RWPE2 (cell line): ENCODE data around the gene DEXI.
A peak's percentile ranks its signal among the peaks of the same experiment; 100 is the strongest.

Source experiments
- ATAC-seq: fragments of 200-7000 bp; cut with Tn5 transposase; 3 replicates; pipeline ENCODE4 v1.9.1; 2021; ENCODE audit warnings: low read depth
- DNase-seq: peaks from one replicate; pipeline ENCODE4 v3.0.0-alpha.2; 2020; ENCODE audit warnings: low spot score
- H3K27ac ChIP-seq: fragments of 450-650 bp; 2 replicates; pipeline ENCODE4 v1.5.1; 2017; ENCODE audit warnings: mild to moderate bottlenecking; ENCODE audit not compliant: poor library complexity, severe bottlenecking
- H3K27me3 ChIP-seq: fragments of 250-450 bp; sonication (Bioruptor Pico); 2 replicates; pipeline ENCODE4 v1.5.1; 2021; ENCODE audit warnings: mild to moderate bottlenecking, moderate library complexity; ENCODE audit not compliant: insufficient read depth, poor library complexity, severe bottlenecking
- H3K36me3 ChIP-seq: fragments of 250-450 bp; sonication (Bioruptor Pico); 2 replicates; pipeline ENCODE4 v1.5.1; 2020; ENCODE audit warnings: low read depth, mild to moderate bottlenecking, moderate library complexity
- H3K4me1 ChIP-seq: fragments of 250-450 bp; sonication (Bioruptor Pico); 2 replicates; pipeline ENCODE4 v1.5.1; 2021; ENCODE audit warnings: mild to moderate bottlenecking, moderate library complexity; ENCODE audit not compliant: insufficient read depth, poor library complexity, severe bottlenecking
- H3K4me3 ChIP-seq: fragments of 250-450 bp; sonication (Bioruptor Pico); 2 replicates; pipeline ENCODE4 v1.5.1; 2021; ENCODE audit warnings: mild to moderate bottlenecking, moderate library complexity; ENCODE audit not compliant: severe bottlenecking
- H3K9me3 ChIP-seq: fragments of 250-450 bp; sonication (Bioruptor Pico); 2 replicates; pipeline ENCODE4 v1.5.1; 2021; ENCODE audit warnings: mild to moderate bottlenecking, moderate library complexity; ENCODE audit not compliant: severe bottlenecking
- CTCF ChIP-seq: fragments of 450-650 bp; IDR thresholded peaks from one replicate; pipeline ENCODE4 v1.5.1; 2017; ENCODE audit warnings: mild to moderate bottlenecking, moderate library complexity; ENCODE audit not compliant: poor library complexity, severe bottlenecking

Gene DEXI

DNA sequence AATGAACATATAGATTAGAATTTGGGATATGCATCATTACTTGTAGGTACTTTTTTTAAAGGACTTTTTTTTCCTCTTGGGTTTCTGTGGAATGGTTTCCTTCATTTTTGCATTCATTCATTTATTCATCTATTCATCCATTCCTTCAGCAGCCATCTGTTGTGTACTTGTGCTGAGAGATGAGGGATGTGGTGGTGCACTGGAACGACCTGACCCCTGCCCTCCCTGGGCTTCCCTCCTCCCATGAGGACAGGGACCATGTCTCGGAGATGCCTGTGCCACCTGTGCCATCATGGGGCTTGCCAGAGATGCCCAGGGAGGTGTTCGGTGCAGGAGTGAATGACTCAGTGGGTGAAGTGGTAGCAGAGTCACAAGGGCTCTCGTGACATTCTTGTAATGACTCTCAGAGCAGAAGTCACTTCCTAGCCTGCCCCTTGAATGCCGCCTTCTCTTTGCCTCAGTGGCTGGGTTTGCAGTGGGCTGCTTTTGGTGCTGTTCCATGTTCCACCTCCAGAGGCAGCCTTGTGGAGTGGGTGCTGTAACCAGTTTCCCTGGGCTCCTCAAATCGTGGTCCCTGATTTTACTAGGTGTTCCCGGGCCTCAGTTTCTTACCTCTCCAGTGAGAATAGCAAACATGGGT lies 46.0 kb upstream of the DEXI start:
- Histone ChIP-seq H3K9me3 (no peaks in the 10 kb centered on the region), H3K4me3 (no peak overlapping the region), H3K27ac (no peak overlapping the region), H3K4me1 (peaks cover 20% of the 10 kb centered on the region), H3K36me3 (peaks cover 4% of the 10 kb centered on the region), H3K27me3 (no peaks in the 10 kb centered on the region)
- ATAC-seq (no peak), DNase-seq (no peak)
- peak; percentile 33 for TF ChIP-seq CTCF

DNA sequence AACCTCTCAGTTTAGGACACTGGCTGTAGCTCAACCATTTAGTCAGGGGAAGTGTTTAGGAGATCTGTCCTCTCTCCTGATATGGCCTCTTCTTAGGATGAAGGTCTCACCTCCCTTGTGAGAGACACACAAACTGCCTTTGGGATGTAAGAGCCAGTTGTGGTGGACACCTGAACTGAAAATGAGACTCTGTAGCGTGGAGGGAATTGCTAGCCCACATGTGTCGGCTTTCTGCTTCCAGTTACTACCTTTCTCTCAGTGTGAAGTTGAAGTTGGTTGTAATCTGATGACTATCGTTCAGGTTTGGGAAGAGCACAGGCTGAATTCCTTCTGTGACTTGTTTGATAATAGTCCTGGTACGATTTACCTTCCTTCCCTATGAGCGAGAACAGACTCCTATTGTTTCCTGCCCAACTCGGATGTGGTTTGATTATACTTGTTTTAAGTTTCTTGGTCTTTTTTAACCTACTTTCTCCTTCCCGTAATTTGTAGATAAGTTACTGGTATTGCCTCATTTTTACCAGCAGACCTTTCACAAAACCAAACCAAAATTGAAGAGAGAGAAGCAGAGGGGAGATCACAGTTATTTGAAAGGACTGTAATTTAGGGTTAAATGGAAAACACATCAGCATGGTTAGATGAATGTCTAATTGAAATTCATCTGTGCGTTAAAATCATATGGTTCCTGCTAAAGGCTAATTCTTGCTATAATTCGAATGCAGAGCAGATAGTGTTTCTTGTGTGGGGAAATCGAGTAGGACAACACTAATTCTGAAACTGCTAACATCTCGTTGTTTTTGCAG lies 45.3 kb upstream of the DEXI start:
- peaks cover 12% of the 10 kb centered on the region for H3K4me1 ChIP-seq
- no peak overlapping the region for H3K27ac ChIP-seq
- H3K27me3 ChIP-seq, result no peaks in the 10 kb centered on the region
- TF ChIP-seq CTCF, result no peak
- H3K9me3 ChIP-seq, result no peaks in the 10 kb centered on the region
- no peak for DNase-seq
- no peak for ATAC-seq
- peaks cover 10% of the 10 kb centered on the region; the same call in 1 of the 2 replicates for H3K36me3 ChIP-seq
- no peak overlapping the region for H3K4me3 ChIP-seq

DNA sequence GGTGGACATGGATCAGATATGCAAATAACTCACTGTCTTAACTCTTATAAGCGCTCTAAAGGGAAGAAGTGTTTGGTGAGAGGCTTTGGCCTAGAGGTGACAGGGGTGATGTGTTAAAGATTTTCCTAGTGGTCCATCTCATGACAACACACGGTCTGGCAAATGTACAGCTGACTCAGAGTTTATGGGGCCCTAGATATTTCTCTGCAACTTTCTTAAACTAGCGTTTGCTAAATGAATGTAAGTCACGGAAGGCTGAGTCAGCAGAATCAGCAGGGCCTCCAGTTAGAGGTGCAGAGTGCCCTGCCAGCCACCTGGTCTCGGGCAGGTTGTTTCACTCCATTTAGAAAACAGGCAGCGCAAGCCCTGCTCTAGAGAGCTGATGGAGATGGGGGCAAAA lies 42.2 kb upstream of the DEXI start:
- DNase-seq, result no peak

DNA sequence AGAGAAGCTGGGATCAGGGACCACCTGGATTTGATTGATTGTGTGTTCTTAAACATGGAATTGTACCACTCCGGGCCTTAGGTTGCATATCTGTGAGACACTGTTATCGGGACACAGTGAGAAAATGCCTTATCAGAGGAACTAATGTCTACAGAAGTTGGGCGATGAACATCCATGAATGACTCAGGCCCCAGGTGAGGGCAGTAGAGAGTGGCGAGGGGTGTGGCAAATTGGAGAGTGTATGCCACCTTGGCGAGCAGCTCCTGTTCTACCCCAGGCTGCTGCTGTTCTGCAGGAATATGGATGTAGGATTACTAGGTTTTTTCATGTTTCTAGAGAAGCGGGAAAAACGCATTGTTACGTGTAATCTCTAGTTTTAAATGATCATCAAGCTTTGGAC lies 40.9 kb upstream of the DEXI start:
- H3K4me3 ChIP-seq, result no peak overlapping the region
- no peaks in the 10 kb centered on the region for H3K27me3 ChIP-seq
- DNase-seq (no peak), ATAC-seq (no peak)
- H3K27ac ChIP-seq, result no peak overlapping the region
- H3K36me3 ChIP-seq, result peaks cover 19% of the 10 kb centered on the region
- peaks cover 12% of the 10 kb centered on the region for H3K4me1 ChIP-seq
- TF ChIP-seq CTCF, result no peak
- no peaks in the 10 kb centered on the region for H3K9me3 ChIP-seq

More for the DNA sequence above, 42.2 kb upstream of the DEXI start:
- Histone ChIP-seq H3K27ac (no peak overlapping the region), H3K4me3 (no peak overlapping the region), H3K36me3 (peaks cover 20% of the 10 kb centered on the region), H3K27me3 (no peaks in the 10 kb centered on the region), H3K9me3 (no peaks in the 10 kb centered on the region), H3K4me1 (peaks cover 10% of the 10 kb centered on the region)
- no peak for ATAC-seq
- no peak for TF ChIP-seq CTCF
